Fibroblast of lung (primary cell): Measurements from ENCODE around the gene CTXND2.

Experiments
- EZH2 ChIP-seq: IDR thresholded peaks from 2 replicates; pipeline ENCODE4 v1.5.1; 2012; ENCODE audit warnings: low read length, control low read depth, mild to moderate bottlenecking; ENCODE audit errors: missing control alignments
- TF ChIP-seq, protein P1 (sequence below), 2 donors: IDR thresholded peaks in 1 of 2; conservative IDR thresholded peaks in 1 of 2; 1 replicate in 1 of 2; 2 replicates in 1 of 2; pipeline ENCODE4 v1.5.1; 2011 to 2012; ENCODE audit warnings: low read length in 2 of 2, control low read depth in 1 of 2, inconsistent platforms in 1 of 2, low read depth in 1 of 2, mild to moderate bottlenecking in 1 of 2

DNA sequence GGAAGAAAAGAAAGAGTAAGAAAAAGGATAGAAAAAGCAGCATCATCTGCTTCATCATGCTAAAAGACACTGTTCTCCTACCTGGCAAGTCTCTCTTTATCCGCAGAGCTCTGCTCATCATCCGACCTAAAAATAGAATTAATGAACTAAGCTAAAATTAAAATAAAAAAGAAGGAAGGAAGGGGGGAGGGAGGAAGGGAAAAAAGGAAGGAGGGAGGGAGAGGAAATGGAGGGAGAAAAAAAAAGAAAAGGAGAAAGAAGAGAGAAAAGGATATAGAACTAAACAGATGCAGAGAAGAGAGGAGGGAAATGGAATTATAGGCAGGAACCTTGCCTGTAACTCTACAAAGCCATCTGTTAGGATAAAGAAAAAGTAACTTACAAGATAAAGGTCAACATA, 44.6 kb upstream of the CTXND2 start:
- TF ChIP-seq, protein P1, sequence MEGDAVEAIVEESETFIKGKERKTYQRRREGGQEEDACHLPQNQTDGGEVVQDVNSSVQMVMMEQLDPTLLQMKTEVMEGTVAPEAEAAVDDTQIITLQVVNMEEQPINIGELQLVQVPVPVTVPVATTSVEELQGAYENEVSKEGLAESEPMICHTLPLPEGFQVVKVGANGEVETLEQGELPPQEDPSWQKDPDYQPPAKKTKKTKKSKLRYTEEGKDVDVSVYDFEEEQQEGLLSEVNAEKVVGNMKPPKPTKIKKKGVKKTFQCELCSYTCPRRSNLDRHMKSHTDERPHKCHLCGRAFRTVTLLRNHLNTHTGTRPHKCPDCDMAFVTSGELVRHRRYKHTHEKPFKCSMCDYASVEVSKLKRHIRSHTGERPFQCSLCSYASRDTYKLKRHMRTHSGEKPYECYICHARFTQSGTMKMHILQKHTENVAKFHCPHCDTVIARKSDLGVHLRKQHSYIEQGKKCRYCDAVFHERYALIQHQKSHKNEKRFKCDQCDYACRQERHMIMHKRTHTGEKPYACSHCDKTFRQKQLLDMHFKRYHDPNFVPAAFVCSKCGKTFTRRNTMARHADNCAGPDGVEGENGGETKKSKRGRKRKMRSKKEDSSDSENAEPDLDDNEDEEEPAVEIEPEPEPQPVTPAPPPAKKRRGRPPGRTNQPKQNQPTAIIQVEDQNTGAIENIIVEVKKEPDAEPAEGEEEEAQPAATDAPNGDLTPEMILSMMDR (conservative IDR thresholded peaks at IDR 0.05 in 1 of 2, IDR thresholded peaks at IDR 0.05 in 1 of 2; ENCODE audit: low read depth in 1 of 2, low read length in 2 of 2) = no peak
- no peak for TF ChIP-seq EZH2
